ENCODE results near the gene FOXM1. TPM values are rescaled to one million over a fixed set of nuclear protein-coding genes. Genes with fewer than 3 reads are reported as not detected.

The FOXM1 gene, protein sequence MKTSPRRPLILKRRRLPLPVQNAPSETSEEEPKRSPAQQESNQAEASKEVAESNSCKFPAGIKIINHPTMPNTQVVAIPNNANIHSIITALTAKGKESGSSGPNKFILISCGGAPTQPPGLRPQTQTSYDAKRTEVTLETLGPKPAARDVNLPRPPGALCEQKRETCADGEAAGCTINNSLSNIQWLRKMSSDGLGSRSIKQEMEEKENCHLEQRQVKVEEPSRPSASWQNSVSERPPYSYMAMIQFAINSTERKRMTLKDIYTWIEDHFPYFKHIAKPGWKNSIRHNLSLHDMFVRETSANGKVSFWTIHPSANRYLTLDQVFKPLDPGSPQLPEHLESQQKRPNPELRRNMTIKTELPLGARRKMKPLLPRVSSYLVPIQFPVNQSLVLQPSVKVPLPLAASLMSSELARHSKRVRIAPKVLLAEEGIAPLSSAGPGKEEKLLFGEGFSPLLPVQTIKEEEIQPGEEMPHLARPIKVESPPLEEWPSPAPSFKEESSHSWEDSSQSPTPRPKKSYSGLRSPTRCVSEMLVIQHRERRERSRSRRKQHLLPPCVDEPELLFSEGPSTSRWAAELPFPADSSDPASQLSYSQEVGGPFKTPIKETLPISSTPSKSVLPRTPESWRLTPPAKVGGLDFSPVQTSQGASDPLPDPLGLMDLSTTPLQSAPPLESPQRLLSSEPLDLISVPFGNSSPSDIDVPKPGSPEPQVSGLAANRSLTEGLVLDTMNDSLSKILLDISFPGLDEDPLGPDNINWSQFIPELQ
- 10 to 100 TPM; 11.6 to 13.8 TPM for polyA plus RNA-seq

DNA sequence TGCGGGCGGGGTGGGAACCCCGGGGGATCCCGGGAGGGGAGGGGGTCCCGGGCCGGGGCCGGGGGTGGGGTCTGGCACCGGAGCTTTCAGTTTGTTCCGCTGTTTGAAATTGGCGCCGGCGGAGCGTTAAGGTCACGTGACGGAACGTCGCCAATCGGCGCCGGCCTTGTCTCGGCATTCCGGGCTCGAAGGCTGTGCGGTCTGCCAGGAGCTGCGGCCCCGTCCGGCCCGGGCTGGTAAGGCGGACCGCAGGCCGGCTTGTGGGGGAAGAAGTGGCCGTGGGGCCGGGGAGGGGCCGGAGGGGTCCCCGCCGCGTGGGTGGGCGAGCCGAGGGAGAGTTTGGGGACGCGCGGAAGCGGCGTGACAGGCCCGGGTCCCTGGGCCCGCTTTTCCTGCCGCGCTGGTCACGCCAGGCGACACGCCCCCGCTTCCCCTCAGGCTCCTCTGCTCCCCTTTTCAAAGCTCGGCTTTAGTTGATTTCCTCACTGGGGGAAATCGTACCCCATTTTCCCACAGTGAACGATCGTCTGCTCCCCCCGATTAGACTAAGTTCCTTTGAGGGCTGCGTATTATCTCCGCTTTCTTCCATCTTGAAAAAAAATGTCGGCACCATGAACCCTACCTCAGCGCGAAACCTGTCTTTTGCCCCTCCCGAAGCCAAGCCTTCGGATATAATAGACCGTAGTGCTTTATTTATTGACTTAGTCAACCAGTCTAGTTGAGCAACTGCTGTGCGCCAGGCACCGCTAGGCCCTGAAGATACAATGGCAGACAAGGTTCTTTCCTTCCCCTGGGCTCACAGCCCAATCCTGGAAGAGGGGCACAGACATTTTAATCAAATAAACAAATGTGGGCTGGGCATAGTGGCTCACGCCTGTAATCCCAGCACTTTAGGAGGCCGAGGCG, at the start of gene FOXM1, which contains the start of gene RHNO1:
Gene FOXM1 (minus strand): TSS at position 128 of the 906 bp plus-strand sequence. CDS start 2,696 bp downstream, outside the sequence.
Gene RHNO1 (plus strand): TSS at position 177 of the 906 bp plus-strand sequence. CDS start 8,144 bp downstream, outside the sequence.
- H3K9me3 ChIP-seq (ENCODE audit: control insufficient read depth in 2 of 2, insufficient read depth in 1 of 2, low read depth in 1 of 2, low read length in 1 of 2) = no peaks in the 10 kb centered on the region
- 0% methylated on average over 59 to 70 of the region's 70 CpGs for whole genome bisulfite sequencing, 2 donors
- no peaks in the 10 kb centered on the region for H3K27me3 ChIP-seq (ENCODE audit: control insufficient read depth in 1 of 2, insufficient read depth in 2 of 2, low read length in 2 of 2)
- peak within 1 kb of the TSS; percentile 90 to 97 for H3K27ac ChIP-seq (ENCODE audit: low read depth in 2 of 2, low read length in 1 of 2)
- no peaks in the 10 kb centered on the region for H3K36me3 ChIP-seq (ENCODE audit: control insufficient read depth in 2 of 2, insufficient read depth in 2 of 2, low read length in 1 of 2)
- peak within 1 kb of the TSS; percentile 64 to 86 for H3K4me3 ChIP-seq (ENCODE audit: low read depth in 1 of 2, low read length in 2 of 2)
- H3K4me1 ChIP-seq (ENCODE audit: control insufficient read depth in 2 of 2, insufficient read depth in 2 of 2, low read length in 1 of 2) = peaks cover 0 to 6% of the 10 kb centered on the region in 2 donors

- no peaks in the 10 kb centered on the region for H3K9me3 ChIP-seq (ENCODE audit: control insufficient read depth in 2 of 2, insufficient read depth in 1 of 2, low read depth in 1 of 2, low read length in 1 of 2)
- 54 to 69% methylated on average over 6 of the region's 6 CpGs for WGBS, 2 donors
- H3K4me3 ChIP-seq (ENCODE audit: low read depth in 1 of 2, low read length in 2 of 2) = no peak overlapping the region
- no peaks in the 10 kb centered on the region for H3K27me3 ChIP-seq (ENCODE audit: control insufficient read depth in 1 of 2, insufficient read depth in 2 of 2, low read length in 2 of 2)
- peaks cover 0 to 3% of the 10 kb centered on the region in 2 donors for H3K4me1 ChIP-seq (ENCODE audit: control insufficient read depth in 2 of 2, insufficient read depth in 2 of 2, low read length in 1 of 2)
- peak overlapping the region; percentile 53 to 62 for H3K27ac ChIP-seq (ENCODE audit: low read depth in 2 of 2, low read length in 1 of 2)
- H3K36me3 ChIP-seq (ENCODE audit: control insufficient read depth in 2 of 2, insufficient read depth in 2 of 2, low read length in 1 of 2) = peaks cover 4 to 15% of the 10 kb centered on the region in 2 donors
These were observed 48.5 kb upstream of the FOXM1 start for GRCh38 chr12:2925322-2925995.

- Histone ChIP-seq H3K27me3 (ENCODE audit: control insufficient read depth in 1 of 2, insufficient read depth in 2 of 2, low read length in 2 of 2) (no peaks in the 10 kb centered on the region), H3K36me3 (ENCODE audit: control insufficient read depth in 2 of 2, insufficient read depth in 2 of 2, low read length in 1 of 2) (peaks cover 4 to 15% of the 10 kb centered on the region in 2 donors), H3K4me3 (ENCODE audit: low read depth in 1 of 2, low read length in 2 of 2) (no peak overlapping the region), H3K27ac (ENCODE audit: low read depth in 2 of 2, low read length in 1 of 2) (no peak overlapping the region), H3K4me1 (ENCODE audit: control insufficient read depth in 2 of 2, insufficient read depth in 2 of 2, low read length in 1 of 2) (peaks cover 0 to 3% of the 10 kb centered on the region in 2 donors), H3K9me3 (ENCODE audit: control insufficient read depth in 2 of 2, insufficient read depth in 1 of 2, low read depth in 1 of 2, low read length in 1 of 2) (no peaks in the 10 kb centered on the region)
- 82 to 87% methylated on average over 3 of the region's 3 CpGs for WGBS, 2 donors
These were observed 47.0 kb upstream of the FOXM1 start for GRCh38 chr12:2924019-2924418.

DNA sequence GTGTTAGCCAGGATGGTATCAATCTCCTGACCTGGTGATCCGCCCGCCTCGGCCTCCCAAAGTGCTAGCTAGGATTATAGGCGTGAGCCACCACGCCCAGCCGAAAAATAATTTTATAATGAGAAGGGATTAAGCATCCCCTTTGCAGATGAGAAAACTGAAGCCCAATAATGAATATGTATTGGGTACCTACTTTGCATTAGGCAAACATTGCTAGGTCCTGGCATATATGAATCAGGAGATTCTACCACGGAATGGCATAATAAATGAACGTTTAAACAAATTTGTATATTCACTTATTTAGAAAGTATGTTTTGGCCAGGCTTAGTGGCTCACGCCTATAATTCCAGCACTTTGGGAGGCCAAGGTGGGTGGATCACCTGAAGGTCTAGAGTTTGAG, 46.1 kb upstream of the FOXM1 start:
- no peaks in the 10 kb centered on the region for H3K9me3 ChIP-seq (ENCODE audit: control insufficient read depth in 2 of 2, insufficient read depth in 1 of 2, low read depth in 1 of 2, low read length in 1 of 2)
- peaks cover 0 to 3% of the 10 kb centered on the region in 2 donors for H3K4me1 ChIP-seq (ENCODE audit: control insufficient read depth in 2 of 2, insufficient read depth in 2 of 2, low read length in 1 of 2)
- peaks cover 4 to 15% of the 10 kb centered on the region in 2 donors for H3K36me3 ChIP-seq (ENCODE audit: control insufficient read depth in 2 of 2, insufficient read depth in 2 of 2, low read length in 1 of 2)
- no peak overlapping the region for H3K4me3 ChIP-seq (ENCODE audit: low read depth in 1 of 2, low read length in 2 of 2)
- no peaks in the 10 kb centered on the region for H3K27me3 ChIP-seq (ENCODE audit: control insufficient read depth in 1 of 2, insufficient read depth in 2 of 2, low read length in 2 of 2)
- H3K27ac ChIP-seq (ENCODE audit: low read depth in 2 of 2, low read length in 1 of 2) = no peak overlapping the region
- WGBS, 2 donors = 95 to 98% methylated on average over 9 of the region's 9 CpGs

- Histone ChIP-seq H3K27ac (ENCODE audit: low read depth in 2 of 2, low read length in 1 of 2) (no peak overlapping the region), H3K4me1 (ENCODE audit: control insufficient read depth in 2 of 2, insufficient read depth in 2 of 2, low read length in 1 of 2) (peaks cover 0 to 3% of the 10 kb centered on the region in 2 donors), H3K9me3 (ENCODE audit: control insufficient read depth in 2 of 2, insufficient read depth in 1 of 2, low read depth in 1 of 2, low read length in 1 of 2) (no peaks in the 10 kb centered on the region), H3K27me3 (ENCODE audit: control insufficient read depth in 1 of 2, insufficient read depth in 2 of 2, low read length in 2 of 2) (no peaks in the 10 kb centered on the region), H3K4me3 (ENCODE audit: low read depth in 1 of 2, low read length in 2 of 2) (no peak overlapping the region), H3K36me3 (ENCODE audit: control insufficient read depth in 2 of 2, insufficient read depth in 2 of 2, low read length in 1 of 2) (peaks cover 4 to 15% of the 10 kb centered on the region in 2 donors)
- 93 to 95% methylated on average over 2 of the region's 2 CpGs for WGBS, 2 donors
These were observed 45.4 kb upstream of the FOXM1 start for GRCh38 chr12:2922329-2922728.

GRCh38 chr12:2919249-2919648, 42.3 kb upstream of the FOXM1 start:
- no peaks in the 10 kb centered on the region for H3K4me1 ChIP-seq (ENCODE audit: control insufficient read depth in 2 of 2, insufficient read depth in 2 of 2, low read length in 1 of 2)
- H3K36me3 ChIP-seq (ENCODE audit: control insufficient read depth in 2 of 2, insufficient read depth in 2 of 2, low read length in 1 of 2) = peaks cover 4 to 7% of the 10 kb centered on the region in 2 donors
- 84% methylated on average over 2 of the region's 2 CpGs for WGBS, 2 donors
- H3K4me3 ChIP-seq (ENCODE audit: low read depth in 1 of 2, low read length in 2 of 2) = no peak overlapping the region
- H3K27ac ChIP-seq (ENCODE audit: low read depth in 2 of 2, low read length in 1 of 2) = no peak overlapping the region
- H3K27me3 ChIP-seq (ENCODE audit: control insufficient read depth in 1 of 2, insufficient read depth in 2 of 2, low read length in 2 of 2) = no peaks in the 10 kb centered on the region
- no peaks in the 10 kb centered on the region for H3K9me3 ChIP-seq (ENCODE audit: control insufficient read depth in 2 of 2, insufficient read depth in 1 of 2, low read depth in 1 of 2, low read length in 1 of 2)

GRCh38 chr12:2912216-2912575, 35.2 kb upstream of the FOXM1 start:
- Histone ChIP-seq H3K36me3 (ENCODE audit: control insufficient read depth in 2 of 2, insufficient read depth in 2 of 2, low read length in 1 of 2) (peaks cover 0 to 8% of the 10 kb centered on the region in 2 donors), H3K4me1 (ENCODE audit: control insufficient read depth in 2 of 2, insufficient read depth in 2 of 2, low read length in 1 of 2) (no peaks in the 10 kb centered on the region), H3K27me3 (ENCODE audit: control insufficient read depth in 1 of 2, insufficient read depth in 2 of 2, low read length in 2 of 2) (no peaks in the 10 kb centered on the region), H3K9me3 (ENCODE audit: control insufficient read depth in 2 of 2, insufficient read depth in 1 of 2, low read depth in 1 of 2, low read length in 1 of 2) (no peaks in the 10 kb centered on the region), H3K27ac (ENCODE audit: low read depth in 2 of 2, low read length in 1 of 2) (peak overlapping the region in 1 of 2 donors; percentile 53), H3K4me3 (ENCODE audit: low read depth in 1 of 2, low read length in 2 of 2) (no peak overlapping the region)
- 94 to 96% methylated on average over 3 of the region's 3 CpGs for WGBS, 2 donors

DNA sequence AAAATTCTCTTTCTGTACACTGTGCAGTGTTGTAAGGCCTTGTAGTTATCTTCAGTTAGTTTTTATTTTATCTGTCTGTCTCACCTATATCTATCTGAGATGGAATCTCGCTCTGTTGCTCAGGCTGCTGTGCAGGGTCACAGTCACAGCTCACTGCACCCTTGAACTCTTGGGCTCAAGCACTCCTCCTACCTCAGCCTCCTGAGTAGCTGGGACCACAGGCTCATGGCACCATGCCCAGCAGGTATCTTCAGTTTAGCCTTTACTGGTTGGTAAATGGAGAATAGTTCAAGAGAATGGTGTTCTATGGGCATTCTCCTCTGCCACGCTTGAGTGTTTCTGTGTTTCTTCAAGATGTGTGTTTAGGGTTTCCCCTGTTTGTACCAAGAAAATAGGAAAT, 27.3 kb upstream of the FOXM1 start:
- no peaks in the 10 kb centered on the region for H3K9me3 ChIP-seq (ENCODE audit: control insufficient read depth in 2 of 2, insufficient read depth in 1 of 2, low read depth in 1 of 2, low read length in 1 of 2)
- no peaks in the 10 kb centered on the region for H3K4me1 ChIP-seq (ENCODE audit: control insufficient read depth in 2 of 2, insufficient read depth in 2 of 2, low read length in 1 of 2)
- H3K27me3 ChIP-seq (ENCODE audit: control insufficient read depth in 1 of 2, insufficient read depth in 2 of 2, low read length in 2 of 2) = no peaks in the 10 kb centered on the region
- H3K27ac ChIP-seq (ENCODE audit: low read depth in 2 of 2, low read length in 1 of 2) = no peak overlapping the region
- no peak overlapping the region for H3K4me3 ChIP-seq (ENCODE audit: low read depth in 1 of 2, low read length in 2 of 2)
- H3K36me3 ChIP-seq (ENCODE audit: control insufficient read depth in 2 of 2, insufficient read depth in 2 of 2, low read length in 1 of 2) = no peaks in the 10 kb centered on the region
- WGBS, 2 donors = 93 to 95% methylated on average over 2 of the region's 2 CpGs
